K562 (cell line): ENCODE data around the gene DNAJB12. TPM values are rescaled to one million over a fixed set of nuclear protein-coding genes. Genes with fewer than 3 reads are reported as not detected.

Experiments used
- C11orf30 ChIP-seq: fragments of 450-650 bp; IDR thresholded peaks from 2 replicates; pipeline ENCODE4 v1.6.1; 2016; ENCODE audit warnings: low read depth, mild to moderate bottlenecking
- CBFA2T2 ChIP-seq: fragments of 450-650 bp; conservative IDR thresholded peaks from 2 replicates; pipeline ENCODE4 v1.6.1; 2017; ENCODE audit warnings: mild to moderate bottlenecking
- HDAC2 ChIP-seq: fragments of 450-650 bp; IDR thresholded peaks from 2 replicates; pipeline ENCODE4 v1.6.1; 2016; ENCODE audit warnings: mild to moderate bottlenecking
- KDM2B ChIP-seq: fragments of 250-450 bp; sonication (Bioruptor Pico); IDR thresholded peaks from 2 replicates; pipeline ENCODE4 v1.8.0; 2021; ENCODE audit warnings: mild to moderate bottlenecking, moderate library complexity
- MECOM ChIP-seq: fragments of 250-450 bp; sonication (Bioruptor Pico); IDR thresholded peaks from 2 replicates; pipeline ENCODE4 v1.8.0; 2022; ENCODE audit warnings: inconsistent platforms
- MEF2D ChIP-seq: conservative IDR thresholded peaks from 2 replicates; pipeline ENCODE4 v1.6.1; 2016; ENCODE audit warnings: low read depth, missing genetic modification characterization, missing compliant biosample characterization
- POLR3G ChIP-seq: IDR thresholded peaks from 2 replicates; pipeline ENCODE4 v1.6.1; 2011; ENCODE audit not compliant: insufficient read length, insufficient replicate concordance; ENCODE audit errors: extremely low read depth
- polyA plus RNA-seq, 8 experiments: library from polyadenylated mRNA; depleted of rRNA in 4 of 8; stranded (reverse) in 5 of 8; unstranded in 3 of 8; fragments of >200 nt; fragmentation: Nextera tagmentation in 2 of 8; fragmentation: Illumina TruSeq in 1 of 8; extraction: Ambion mirVana in 2 of 8; extraction: Trizol in 1 of 8; gene quantifications; 2 replicates each; pipeline versions ENCODE4 v1.2.1 to v1.2.3, GENCODE V29; 2011 to 2014; ENCODE audit warnings: inconsistent platforms in 1 of 8, missing spikeins in 1 of 8
- total RNA-seq, 7 experiments: library from RNA; depleted of rRNA in 6 of 7; stranded (reverse); fragments of >200 nt in 6 of 7; fragmentation: Illumina TruSeq in 2 of 7; extraction: Trizol in 2 of 7; gene quantifications; 2 replicates each; pipeline versions ENCODE4 v1.2.1 to v1.2.3, GENCODE V29; 2011 to 2021; ENCODE audit warnings: low replicate concordance in 1 of 7
- TF ChIP-seq, protein P1 (sequence below): fragments of 450-650 bp; IDR thresholded peaks from 2 replicates; pipeline ENCODE4 v1.6.1; 2016; ENCODE audit warnings: mild to moderate bottlenecking, moderate library complexity
- TF ChIP-seq, protein P2 (sequence below), 2 experiments: fragments of 200-800 bp in 1 of 2; sonication (Bioruptor generic) in 1 of 2; sonication (generic) in 1 of 2; formaldehyde crosslinking in 1 of 2; IDR thresholded peaks in 1 of 2; conservative IDR thresholded peaks in 1 of 2; 2 replicates each; pipeline versions ENCODE4 v1.5.0 to v1.6.1; 2016 to 2020; ENCODE audit warnings: missing compliant biosample characterization in 1 of 2, missing genetic modification characterization in 1 of 2, missing genetic modification reagents in 1 of 2
- TF ChIP-seq, protein P3 (sequence below): fragments of 250-450 bp; sonication (Bioruptor Pico); IDR thresholded peaks from 2 replicates; pipeline ENCODE4 v1.4.0; 2020; ENCODE audit warnings: mild to moderate bottlenecking, moderate library complexity

The DNAJB12 gene
- total and polyA plus RNA-seq, 9 of the 15 experiments (the other 6 are each of a cell fraction or from before 2014, with no cell fraction given) = 3.5 to 31.5 (median 20.3) TPM

DNA sequence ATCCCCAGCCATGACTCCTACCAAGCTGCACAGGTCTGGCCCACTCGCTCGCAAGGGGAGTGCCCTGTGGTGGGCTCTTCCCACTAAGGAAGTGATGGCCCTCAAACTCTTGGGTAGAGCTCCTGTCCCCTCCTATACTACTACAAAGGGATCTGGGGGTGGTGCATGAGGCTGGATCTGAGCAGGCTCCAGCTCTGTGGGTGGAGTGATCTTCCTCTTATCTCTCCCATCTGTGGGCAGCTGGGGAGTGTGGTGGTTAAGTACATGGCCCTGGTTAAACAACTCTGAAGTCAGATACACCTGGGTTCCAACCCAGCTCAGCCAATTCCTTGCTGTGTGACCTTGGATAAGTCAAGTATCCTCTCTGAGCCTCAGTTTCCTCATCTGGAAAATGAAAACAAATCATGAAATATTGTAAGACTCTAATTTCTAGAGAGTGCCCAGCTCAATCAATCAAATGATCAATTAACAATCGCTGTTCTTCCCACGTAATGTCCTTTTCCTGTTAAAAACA, 63.6 kb downstream of the DNAJB12 start (continued):
- TF ChIP-seq, protein P1, sequence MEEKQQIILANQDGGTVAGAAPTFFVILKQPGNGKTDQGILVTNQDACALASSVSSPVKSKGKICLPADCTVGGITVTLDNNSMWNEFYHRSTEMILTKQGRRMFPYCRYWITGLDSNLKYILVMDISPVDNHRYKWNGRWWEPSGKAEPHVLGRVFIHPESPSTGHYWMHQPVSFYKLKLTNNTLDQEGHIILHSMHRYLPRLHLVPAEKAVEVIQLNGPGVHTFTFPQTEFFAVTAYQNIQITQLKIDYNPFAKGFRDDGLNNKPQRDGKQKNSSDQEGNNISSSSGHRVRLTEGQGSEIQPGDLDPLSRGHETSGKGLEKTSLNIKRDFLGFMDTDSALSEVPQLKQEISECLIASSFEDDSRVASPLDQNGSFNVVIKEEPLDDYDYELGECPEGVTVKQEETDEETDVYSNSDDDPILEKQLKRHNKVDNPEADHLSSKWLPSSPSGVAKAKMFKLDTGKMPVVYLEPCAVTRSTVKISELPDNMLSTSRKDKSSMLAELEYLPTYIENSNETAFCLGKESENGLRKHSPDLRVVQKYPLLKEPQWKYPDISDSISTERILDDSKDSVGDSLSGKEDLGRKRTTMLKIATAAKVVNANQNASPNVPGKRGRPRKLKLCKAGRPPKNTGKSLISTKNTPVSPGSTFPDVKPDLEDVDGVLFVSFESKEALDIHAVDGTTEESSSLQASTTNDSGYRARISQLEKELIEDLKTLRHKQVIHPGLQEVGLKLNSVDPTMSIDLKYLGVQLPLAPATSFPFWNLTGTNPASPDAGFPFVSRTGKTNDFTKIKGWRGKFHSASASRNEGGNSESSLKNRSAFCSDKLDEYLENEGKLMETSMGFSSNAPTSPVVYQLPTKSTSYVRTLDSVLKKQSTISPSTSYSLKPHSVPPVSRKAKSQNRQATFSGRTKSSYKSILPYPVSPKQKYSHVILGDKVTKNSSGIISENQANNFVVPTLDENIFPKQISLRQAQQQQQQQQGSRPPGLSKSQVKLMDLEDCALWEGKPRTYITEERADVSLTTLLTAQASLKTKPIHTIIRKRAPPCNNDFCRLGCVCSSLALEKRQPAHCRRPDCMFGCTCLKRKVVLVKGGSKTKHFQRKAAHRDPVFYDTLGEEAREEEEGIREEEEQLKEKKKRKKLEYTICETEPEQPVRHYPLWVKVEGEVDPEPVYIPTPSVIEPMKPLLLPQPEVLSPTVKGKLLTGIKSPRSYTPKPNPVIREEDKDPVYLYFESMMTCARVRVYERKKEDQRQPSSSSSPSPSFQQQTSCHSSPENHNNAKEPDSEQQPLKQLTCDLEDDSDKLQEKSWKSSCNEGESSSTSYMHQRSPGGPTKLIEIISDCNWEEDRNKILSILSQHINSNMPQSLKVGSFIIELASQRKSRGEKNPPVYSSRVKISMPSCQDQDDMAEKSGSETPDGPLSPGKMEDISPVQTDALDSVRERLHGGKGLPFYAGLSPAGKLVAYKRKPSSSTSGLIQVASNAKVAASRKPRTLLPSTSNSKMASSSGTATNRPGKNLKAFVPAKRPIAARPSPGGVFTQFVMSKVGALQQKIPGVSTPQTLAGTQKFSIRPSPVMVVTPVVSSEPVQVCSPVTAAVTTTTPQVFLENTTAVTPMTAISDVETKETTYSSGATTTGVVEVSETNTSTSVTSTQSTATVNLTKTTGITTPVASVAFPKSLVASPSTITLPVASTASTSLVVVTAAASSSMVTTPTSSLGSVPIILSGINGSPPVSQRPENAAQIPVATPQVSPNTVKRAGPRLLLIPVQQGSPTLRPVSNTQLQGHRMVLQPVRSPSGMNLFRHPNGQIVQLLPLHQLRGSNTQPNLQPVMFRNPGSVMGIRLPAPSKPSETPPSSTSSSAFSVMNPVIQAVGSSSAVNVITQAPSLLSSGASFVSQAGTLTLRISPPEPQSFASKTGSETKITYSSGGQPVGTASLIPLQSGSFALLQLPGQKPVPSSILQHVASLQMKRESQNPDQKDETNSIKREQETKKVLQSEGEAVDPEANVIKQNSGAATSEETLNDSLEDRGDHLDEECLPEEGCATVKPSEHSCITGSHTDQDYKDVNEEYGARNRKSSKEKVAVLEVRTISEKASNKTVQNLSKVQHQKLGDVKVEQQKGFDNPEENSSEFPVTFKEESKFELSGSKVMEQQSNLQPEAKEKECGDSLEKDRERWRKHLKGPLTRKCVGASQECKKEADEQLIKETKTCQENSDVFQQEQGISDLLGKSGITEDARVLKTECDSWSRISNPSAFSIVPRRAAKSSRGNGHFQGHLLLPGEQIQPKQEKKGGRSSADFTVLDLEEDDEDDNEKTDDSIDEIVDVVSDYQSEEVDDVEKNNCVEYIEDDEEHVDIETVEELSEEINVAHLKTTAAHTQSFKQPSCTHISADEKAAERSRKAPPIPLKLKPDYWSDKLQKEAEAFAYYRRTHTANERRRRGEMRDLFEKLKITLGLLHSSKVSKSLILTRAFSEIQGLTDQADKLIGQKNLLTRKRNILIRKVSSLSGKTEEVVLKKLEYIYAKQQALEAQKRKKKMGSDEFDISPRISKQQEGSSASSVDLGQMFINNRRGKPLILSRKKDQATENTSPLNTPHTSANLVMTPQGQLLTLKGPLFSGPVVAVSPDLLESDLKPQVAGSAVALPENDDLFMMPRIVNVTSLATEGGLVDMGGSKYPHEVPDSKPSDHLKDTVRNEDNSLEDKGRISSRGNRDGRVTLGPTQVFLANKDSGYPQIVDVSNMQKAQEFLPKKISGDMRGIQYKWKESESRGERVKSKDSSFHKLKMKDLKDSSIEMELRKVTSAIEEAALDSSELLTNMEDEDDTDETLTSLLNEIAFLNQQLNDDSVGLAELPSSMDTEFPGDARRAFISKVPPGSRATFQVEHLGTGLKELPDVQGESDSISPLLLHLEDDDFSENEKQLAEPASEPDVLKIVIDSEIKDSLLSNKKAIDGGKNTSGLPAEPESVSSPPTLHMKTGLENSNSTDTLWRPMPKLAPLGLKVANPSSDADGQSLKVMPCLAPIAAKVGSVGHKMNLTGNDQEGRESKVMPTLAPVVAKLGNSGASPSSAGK = no peak; the same call in 1 of the 2 replicates
- TF ChIP-seq C11orf30 (no peak), HDAC2 (peak; percentile 91; the same call in 1 of the 2 replicates), MECOM (CRISPR knock-in tag) (0 out of 2 replicates have a peak, but pooled peaks have one; percentile 5), CBFA2T2 (peak; percentile 39; the same call in 1 of the 2 replicates), KDM2B (no peak), MEF2D (0 out of 2 replicates have a peak, but pooled peaks have one; percentile 37), POLR3G (no peak)
- TF ChIP-seq, protein P2, sequence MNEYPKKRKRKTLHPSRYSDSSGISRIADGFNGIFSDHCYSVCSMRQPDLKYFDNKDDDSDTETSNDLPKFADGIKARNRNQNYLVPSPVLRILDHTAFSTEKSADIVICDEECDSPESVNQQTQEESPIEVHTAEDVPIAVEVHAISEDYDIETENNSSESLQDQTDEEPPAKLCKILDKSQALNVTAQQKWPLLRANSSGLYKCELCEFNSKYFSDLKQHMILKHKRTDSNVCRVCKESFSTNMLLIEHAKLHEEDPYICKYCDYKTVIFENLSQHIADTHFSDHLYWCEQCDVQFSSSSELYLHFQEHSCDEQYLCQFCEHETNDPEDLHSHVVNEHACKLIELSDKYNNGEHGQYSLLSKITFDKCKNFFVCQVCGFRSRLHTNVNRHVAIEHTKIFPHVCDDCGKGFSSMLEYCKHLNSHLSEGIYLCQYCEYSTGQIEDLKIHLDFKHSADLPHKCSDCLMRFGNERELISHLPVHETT (CRISPR knock-in tag; conservative IDR thresholded peaks at IDR 0.05 in 1 of 2, IDR thresholded peaks at IDR 0.05 in 1 of 2) = 0 out of 4 replicates have a peak, but pooled peaks of 1 of the 2 experiments have one; percentile 27
- TF ChIP-seq, protein P3, sequence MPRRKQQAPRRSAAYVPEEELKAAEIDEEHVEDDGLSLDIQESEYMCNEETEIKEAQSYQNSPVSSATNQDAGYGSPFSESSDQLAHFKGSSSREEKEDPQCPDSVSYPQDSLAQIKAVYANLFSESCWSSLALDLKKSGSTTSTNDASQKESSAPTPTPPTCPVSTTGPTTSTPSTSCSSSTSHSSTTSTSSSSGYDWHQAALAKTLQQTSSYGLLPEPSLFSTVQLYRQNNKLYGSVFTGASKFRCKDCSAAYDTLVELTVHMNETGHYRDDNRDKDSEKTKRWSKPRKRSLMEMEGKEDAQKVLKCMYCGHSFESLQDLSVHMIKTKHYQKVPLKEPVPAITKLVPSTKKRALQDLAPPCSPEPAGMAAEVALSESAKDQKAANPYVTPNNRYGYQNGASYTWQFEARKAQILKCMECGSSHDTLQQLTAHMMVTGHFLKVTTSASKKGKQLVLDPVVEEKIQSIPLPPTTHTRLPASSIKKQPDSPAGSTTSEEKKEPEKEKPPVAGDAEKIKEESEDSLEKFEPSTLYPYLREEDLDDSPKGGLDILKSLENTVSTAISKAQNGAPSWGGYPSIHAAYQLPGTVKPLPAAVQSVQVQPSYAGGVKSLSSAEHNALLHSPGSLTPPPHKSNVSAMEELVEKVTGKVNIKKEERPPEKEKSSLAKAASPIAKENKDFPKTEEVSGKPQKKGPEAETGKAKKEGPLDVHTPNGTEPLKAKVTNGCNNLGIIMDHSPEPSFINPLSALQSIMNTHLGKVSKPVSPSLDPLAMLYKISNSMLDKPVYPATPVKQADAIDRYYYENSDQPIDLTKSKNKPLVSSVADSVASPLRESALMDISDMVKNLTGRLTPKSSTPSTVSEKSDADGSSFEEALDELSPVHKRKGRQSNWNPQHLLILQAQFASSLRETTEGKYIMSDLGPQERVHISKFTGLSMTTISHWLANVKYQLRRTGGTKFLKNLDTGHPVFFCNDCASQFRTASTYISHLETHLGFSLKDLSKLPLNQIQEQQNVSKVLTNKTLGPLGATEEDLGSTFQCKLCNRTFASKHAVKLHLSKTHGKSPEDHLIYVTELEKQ = no peak
